Fibroblast of lung (primary cell): Measurements from ENCODE around the gene SHROOM3. TPM values are rescaled to one million over a fixed set of nuclear protein-coding genes. Genes with fewer than 3 reads are reported as not detected.

Experiments
- DNase-seq, 2 donors: peaks; one replicate each; pipeline versions ENCODE4 v3.0.0 to v3.0.0-alpha.2; 2010; ENCODE audit warnings: low read depth in 2 of 2
- H2AFZ ChIP-seq: 2 replicates; pipeline ENCODE4 v1.5.1; 2012; ENCODE audit warnings: low read length, control low read depth, inconsistent platforms
- H3K27ac ChIP-seq: 2 replicates; pipeline ENCODE4 v1.5.1; 2011; ENCODE audit warnings: low read length, control low read depth; ENCODE audit not compliant: insufficient read depth
- H3K27me3 ChIP-seq: 2 replicates; pipeline ENCODE4 v1.5.1; 2011; ENCODE audit warnings: mild to moderate bottlenecking, low read length; ENCODE audit not compliant: control insufficient read depth, insufficient read depth
- H3K36me3 ChIP-seq: 2 replicates; pipeline ENCODE4 v1.5.1; 2011; ENCODE audit warnings: low read length; ENCODE audit not compliant: control insufficient read depth, insufficient read depth
- H3K4me1 ChIP-seq: 2 replicates; pipeline ENCODE4 v1.5.1; 2011; ENCODE audit warnings: low read length; ENCODE audit not compliant: control insufficient read depth, insufficient read depth; ENCODE audit errors: extremely low read depth
- H3K4me2 ChIP-seq: 2 replicates; pipeline ENCODE4 v1.5.1; 2011; ENCODE audit warnings: low read length, control low read depth; ENCODE audit not compliant: insufficient read depth; ENCODE audit errors: extremely low read depth
- H3K4me3 ChIP-seq, 4 experiments: fragments of 200-600 bp in 1 of 4; sonication (generic) in 1 of 4; replicated peaks in 1 of 4; 2 replicates each; pipeline ENCODE4 v1.5.1; 2011 to 2016; ENCODE audit warnings: low read length in 4 of 4, low read depth in 3 of 4, mild to moderate bottlenecking in 3 of 4, control low read depth in 2 of 4, inconsistent platforms in 1 of 4, mixed read lengths in 1 of 4; ENCODE audit not compliant: insufficient read depth in 1 of 4; ENCODE audit errors: control extremely low read depth in 1 of 4
- H3K79me2 ChIP-seq: 2 replicates; pipeline ENCODE4 v1.5.1; 2012; ENCODE audit warnings: mild to moderate bottlenecking, low read length, inconsistent platforms; ENCODE audit not compliant: control insufficient read depth, insufficient read depth
- H3K9ac ChIP-seq: 2 replicates; pipeline ENCODE4 v1.5.1; 2011; ENCODE audit warnings: mild to moderate bottlenecking, low read length, control low read depth; ENCODE audit not compliant: insufficient read depth
- H3K9me3 ChIP-seq: 2 replicates; pipeline ENCODE4 v1.5.1; 2012; ENCODE audit warnings: low read depth, low read length; ENCODE audit not compliant: control insufficient read depth, insufficient read depth
- H4K20me1 ChIP-seq: 2 replicates; pipeline ENCODE4 v1.5.1; 2011; ENCODE audit warnings: low read length; ENCODE audit not compliant: control insufficient read depth, insufficient read depth; ENCODE audit errors: extremely low read depth
- EZH2 ChIP-seq: IDR thresholded peaks from 2 replicates; pipeline ENCODE4 v1.5.1; 2012; ENCODE audit warnings: low read length, control low read depth, mild to moderate bottlenecking; ENCODE audit errors: missing control alignments
- polyA plus RNA-seq, 2 donors: library from polyadenylated mRNA; depleted of rRNA in 1 of 2; stranded (reverse) in 1 of 2; unstranded in 1 of 2; fragments of >200 nt; gene quantifications; 2 replicates each; pipeline ENCODE4 v1.2.1, GENCODE V29; 2011 to 2012; ENCODE audit warnings: missing spikeins in 1 of 2
- total RNA-seq: library from RNA; depleted of rRNA; stranded (reverse); fragments of >200 nt; gene quantifications from 2 replicates; pipeline ENCODE4 v1.2.1, GENCODE V29; 2014
- TF ChIP-seq, protein P1 (sequence below), 2 donors: IDR thresholded peaks in 1 of 2; conservative IDR thresholded peaks in 1 of 2; 1 replicate in 1 of 2; 2 replicates in 1 of 2; pipeline ENCODE4 v1.5.1; 2011 to 2012; ENCODE audit warnings: low read length in 2 of 2, control low read depth in 1 of 2, inconsistent platforms in 1 of 2, low read depth in 1 of 2, mild to moderate bottlenecking in 1 of 2

Gene SHROOM3
- total and polyA plus RNA-seq, 2 donors (not counting 1 experiment from before 2014, with no cell fraction given): 9.9 to 23.9 TPM

GRCh38 chr4:76407440-76408119, 27.4 kb upstream of the SHROOM3 start:
- Histone ChIP-seq H3K4me1 (no peaks in the 10 kb centered on the region), H3K9ac (no peak overlapping the region), H3K79me2 (no peaks in the 10 kb centered on the region), H3K4me3 (no peak overlapping the region), H3K4me2 (no peak overlapping the region), H3K9me3 (no peaks in the 10 kb centered on the region), H3K36me3 (no peaks in the 10 kb centered on the region), H4K20me1 (no peaks in the 10 kb centered on the region), H3K27me3 (peaks cover 2% of the 10 kb centered on the region), H2AFZ (no peak overlapping the region), H3K27ac (no peak overlapping the region)
- TF ChIP-seq, protein P1, sequence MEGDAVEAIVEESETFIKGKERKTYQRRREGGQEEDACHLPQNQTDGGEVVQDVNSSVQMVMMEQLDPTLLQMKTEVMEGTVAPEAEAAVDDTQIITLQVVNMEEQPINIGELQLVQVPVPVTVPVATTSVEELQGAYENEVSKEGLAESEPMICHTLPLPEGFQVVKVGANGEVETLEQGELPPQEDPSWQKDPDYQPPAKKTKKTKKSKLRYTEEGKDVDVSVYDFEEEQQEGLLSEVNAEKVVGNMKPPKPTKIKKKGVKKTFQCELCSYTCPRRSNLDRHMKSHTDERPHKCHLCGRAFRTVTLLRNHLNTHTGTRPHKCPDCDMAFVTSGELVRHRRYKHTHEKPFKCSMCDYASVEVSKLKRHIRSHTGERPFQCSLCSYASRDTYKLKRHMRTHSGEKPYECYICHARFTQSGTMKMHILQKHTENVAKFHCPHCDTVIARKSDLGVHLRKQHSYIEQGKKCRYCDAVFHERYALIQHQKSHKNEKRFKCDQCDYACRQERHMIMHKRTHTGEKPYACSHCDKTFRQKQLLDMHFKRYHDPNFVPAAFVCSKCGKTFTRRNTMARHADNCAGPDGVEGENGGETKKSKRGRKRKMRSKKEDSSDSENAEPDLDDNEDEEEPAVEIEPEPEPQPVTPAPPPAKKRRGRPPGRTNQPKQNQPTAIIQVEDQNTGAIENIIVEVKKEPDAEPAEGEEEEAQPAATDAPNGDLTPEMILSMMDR (conservative IDR thresholded peaks at IDR 0.05 in 1 of 2, IDR thresholded peaks at IDR 0.05 in 1 of 2; ENCODE audit: low read depth in 1 of 2, low read length in 2 of 2): no peak
- TF ChIP-seq EZH2: no peak
- DNase-seq: peak in 1 of 2 donors; percentile 42

DNA sequence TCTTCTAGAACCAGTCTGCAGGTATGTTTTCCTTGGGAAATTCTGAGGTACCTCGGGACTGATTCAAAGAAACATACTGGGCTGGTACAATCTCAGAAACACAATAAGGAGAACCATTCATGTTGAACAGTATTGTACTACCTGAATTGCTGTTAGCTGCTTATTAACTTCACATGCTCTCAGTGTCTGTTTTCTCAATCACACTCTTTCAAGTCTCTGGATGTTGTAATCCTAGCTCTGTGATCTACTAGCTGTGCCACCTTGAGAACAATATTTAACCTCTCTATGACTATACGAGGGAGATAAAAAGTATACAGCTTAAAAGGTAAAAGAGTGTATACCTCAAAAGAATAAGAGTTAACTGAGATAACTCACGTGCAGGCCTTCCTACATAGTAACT, 24.4 kb upstream of the SHROOM3 start:
- no peaks in the 10 kb centered on the region for H3K27me3 ChIP-seq
- no peak overlapping the region for H2AFZ ChIP-seq
- H4K20me1 ChIP-seq: no peaks in the 10 kb centered on the region
- no peak overlapping the region for H3K27ac ChIP-seq
- H3K36me3 ChIP-seq: no peaks in the 10 kb centered on the region
- H3K79me2 ChIP-seq: no peaks in the 10 kb centered on the region
- no peak for DNase-seq
- no peak overlapping the region for H3K4me2 ChIP-seq
- TF ChIP-seq EZH2: no peak
- TF ChIP-seq, protein P1 (conservative IDR thresholded peaks at IDR 0.05 in 1 of 2, IDR thresholded peaks at IDR 0.05 in 1 of 2; ENCODE audit: low read depth in 1 of 2, low read length in 2 of 2): no peak
- H3K4me1 ChIP-seq: no peaks in the 10 kb centered on the region
- H3K4me3 ChIP-seq: no peak overlapping the region
- no peaks in the 10 kb centered on the region for H3K9me3 ChIP-seq
- no peak overlapping the region for H3K9ac ChIP-seq

DNA sequence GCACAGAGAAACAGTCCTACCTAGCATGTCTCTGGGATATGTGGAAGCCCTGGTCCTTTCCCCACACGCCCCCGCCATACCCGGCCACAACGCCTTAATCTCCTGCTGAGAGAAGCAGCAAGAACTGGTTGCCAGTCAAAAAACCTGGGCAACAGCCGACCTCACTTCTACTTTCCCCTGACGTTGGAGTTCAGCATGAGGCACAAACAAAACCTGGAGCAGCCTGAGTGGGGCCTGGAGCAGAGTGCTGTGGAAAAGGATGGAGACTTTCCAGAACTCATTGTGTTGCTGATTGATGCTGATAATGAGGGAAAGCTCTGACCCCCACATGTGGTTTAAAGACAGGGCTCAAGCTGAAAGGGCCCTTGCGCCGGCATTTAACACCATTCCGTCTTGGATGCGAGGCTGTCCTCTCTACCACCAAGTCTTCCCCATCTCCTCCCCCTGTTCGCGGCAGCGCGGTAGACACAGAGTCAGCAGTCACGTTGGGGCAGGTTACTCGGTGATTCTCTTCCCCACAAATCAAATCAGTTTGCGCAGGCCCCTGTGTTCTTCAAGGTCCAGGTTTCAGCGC, 14.8 kb upstream of the SHROOM3 start:
- Histone ChIP-seq H3K27me3 (peaks cover 4% of the 10 kb centered on the region), H3K79me2 (no peaks in the 10 kb centered on the region), H4K20me1 (no peaks in the 10 kb centered on the region), H3K4me2 (peak overlapping the region; percentile 66), H3K27ac (no peak overlapping the region), H3K4me3 (peak overlapping the region in 2 of 4 experiments; percentile 35 to 56), H3K4me1 (no peaks in the 10 kb centered on the region), H3K9me3 (no peaks in the 10 kb centered on the region), H3K36me3 (no peaks in the 10 kb centered on the region), H3K9ac (no peak overlapping the region), H2AFZ (no peak overlapping the region)
- TF ChIP-seq, protein P1 (conservative IDR thresholded peaks at IDR 0.05 in 1 of 2, IDR thresholded peaks at IDR 0.05 in 1 of 2; ENCODE audit: low read depth in 1 of 2, low read length in 2 of 2): no peak
- TF ChIP-seq EZH2: no peak
- peak in 1 of 2 donors; percentile 1 for DNase-seq
